ENCODE data around the gene CA14.

GRCh38 chr1:150224983-150225382 is 32.6 kb upstream of the CA14 start:
- TF ChIP-seq CTCF (IDR thresholded peaks at IDR 0.05) (no peak), KDM1A (IDR thresholded peaks at IDR 0.05; ENCODE audit: low read depth) (no peak)
